OCI-LY1 (cell line): Measurements from ENCODE around the gene FAM222B.
"Not testable (repeated sequence)": the region's sequence is repeated elsewhere in the genome, so short reads cannot be mapped to it uniquely, and the experiment has no call there.

ENCODE experiments used
- H2AFZ ChIP-seq: fragments of 200-600 bp; sonication (generic), shearing (Covaris generic); 2 replicates; pipeline ENCODE4 v1.6.0; 2014; ENCODE audit warnings: antibody characterized with exemption, mild to moderate bottlenecking, low read length
- H3F3A ChIP-seq: fragments of 200-600 bp; sonication (generic), shearing (Covaris generic); 2 replicates; pipeline ENCODE4 v1.6.0; 2014; ENCODE audit warnings: mild to moderate bottlenecking, antibody characterized with exemption, low read length, moderate library complexity; ENCODE audit not compliant: insufficient read depth
- H3K27ac ChIP-seq: fragments of 200-600 bp; sonication (generic); 2 replicates; pipeline ENCODE4 v1.5.1; 2014; ENCODE audit warnings: low read length, mixed run types, mild to moderate bottlenecking, low read depth; ENCODE audit not compliant: poor library complexity, severe bottlenecking
- H3K27me3 ChIP-seq: fragments of 200-600 bp; sonication (generic); 2 replicates; pipeline ENCODE4 v1.6.0; 2014; ENCODE audit warnings: antibody characterized with exemption, mild to moderate bottlenecking, low read length, moderate library complexity; ENCODE audit not compliant: insufficient read depth
- H3K36me3 ChIP-seq: fragments of 200-600 bp; sonication (generic); 2 replicates; pipeline ENCODE4 v1.6.1; 2014; ENCODE audit warnings: mild to moderate bottlenecking, antibody characterized with exemption, low read length, moderate library complexity, mixed read lengths; ENCODE audit not compliant: insufficient read depth
- H3K4me1 ChIP-seq: fragments of 200-600 bp; sonication (generic); 2 replicates; pipeline ENCODE4 v1.5.1; 2014; ENCODE audit warnings: mild to moderate bottlenecking, low read length, moderate library complexity; ENCODE audit not compliant: insufficient read depth, severe bottlenecking
- H3K4me2 ChIP-seq: fragments of 200-600 bp; sonication (generic), shearing (Covaris generic); 2 replicates; pipeline ENCODE4 v1.6.1; 2014; ENCODE audit warnings: low read length
- H3K4me3 ChIP-seq: fragments of 200-600 bp; sonication (generic); 2 replicates; pipeline ENCODE4 v1.5.1; 2014; ENCODE audit warnings: low read length, low read depth, mild to moderate bottlenecking, mixed read lengths; ENCODE audit not compliant: poor library complexity, severe bottlenecking
- H3K79me2 ChIP-seq: fragments of 200-600 bp; shearing (Covaris generic); 2 replicates; pipeline ENCODE4 v1.6.1; 2016; ENCODE audit warnings: mixed run types, low read length, mixed read lengths; ENCODE audit not compliant: insufficient read depth
- H3K9ac ChIP-seq: fragments of 200-600 bp; sonication (generic), shearing (Covaris generic); 2 replicates; pipeline ENCODE4 v1.6.1; 2014; ENCODE audit warnings: mild to moderate bottlenecking, low read length, mixed read lengths
- H3K9me2 ChIP-seq: fragments of 200-600 bp; sonication (generic), shearing (Covaris generic); 2 replicates; pipeline ENCODE4 v1.6.1; 2014; ENCODE audit warnings: low read depth, mild to moderate bottlenecking, low read length, mixed read lengths
- H3K9me3 ChIP-seq: fragments of 200-600 bp; shearing (Covaris generic); 2 replicates; pipeline ENCODE4 v1.6.1; 2014; ENCODE audit warnings: low read length, mixed read lengths
- H4K20me1 ChIP-seq: fragments of 200-600 bp; sonication (generic), shearing (Covaris generic); 2 replicates; pipeline ENCODE4 v1.6.0; 2016; ENCODE audit warnings: mild to moderate bottlenecking, low read length; ENCODE audit not compliant: insufficient read depth
- EZH2 ChIP-seq: fragments of 200-600 bp; sonication (generic), shearing (Covaris generic); IDR thresholded peaks from 2 replicates; pipeline ENCODE4 v1.8.0; 2017; ENCODE audit warnings: borderline replicate concordance, mixed run types, mild to moderate bottlenecking, antibody characterized with exemption, low read length, moderate library complexity, mixed read lengths
- TF ChIP-seq, protein P1 (sequence below): fragments of 200-600 bp; sonication (generic), shearing (Covaris generic); IDR thresholded peaks from 2 replicates; pipeline ENCODE4 v1.5.1; 2017; ENCODE audit warnings: mild to moderate bottlenecking, antibody characterized with exemption, low read length, moderate library complexity, mixed read lengths

FAM222B gene

GRCh38 chr17:28792877-28793661 is 49.5 kb downstream of the FAM222B start:
- Histone ChIP-seq H3F3A (no peaks in the 10 kb centered on the region), H3K9me3 (no peaks in the 10 kb centered on the region), H3K9me2 (no peaks in the 10 kb centered on the region), H3K4me3 (no peak overlapping the region), H3K4me1 (no peaks in the 10 kb centered on the region), H4K20me1 (no peaks in the 10 kb centered on the region), H3K36me3 (peaks cover 9% of the 10 kb centered on the region; the same call in 1 of the 2 replicates), H3K27ac (no peak overlapping the region), H2AFZ (no peak overlapping the region), H3K79me2 (peaks cover 35% of the 10 kb centered on the region), H3K4me2 (no peak overlapping the region), H3K9ac (no peak overlapping the region), H3K27me3 (no peaks in the 10 kb centered on the region)
- TF ChIP-seq EZH2, result no peak
- TF ChIP-seq, protein P1, sequence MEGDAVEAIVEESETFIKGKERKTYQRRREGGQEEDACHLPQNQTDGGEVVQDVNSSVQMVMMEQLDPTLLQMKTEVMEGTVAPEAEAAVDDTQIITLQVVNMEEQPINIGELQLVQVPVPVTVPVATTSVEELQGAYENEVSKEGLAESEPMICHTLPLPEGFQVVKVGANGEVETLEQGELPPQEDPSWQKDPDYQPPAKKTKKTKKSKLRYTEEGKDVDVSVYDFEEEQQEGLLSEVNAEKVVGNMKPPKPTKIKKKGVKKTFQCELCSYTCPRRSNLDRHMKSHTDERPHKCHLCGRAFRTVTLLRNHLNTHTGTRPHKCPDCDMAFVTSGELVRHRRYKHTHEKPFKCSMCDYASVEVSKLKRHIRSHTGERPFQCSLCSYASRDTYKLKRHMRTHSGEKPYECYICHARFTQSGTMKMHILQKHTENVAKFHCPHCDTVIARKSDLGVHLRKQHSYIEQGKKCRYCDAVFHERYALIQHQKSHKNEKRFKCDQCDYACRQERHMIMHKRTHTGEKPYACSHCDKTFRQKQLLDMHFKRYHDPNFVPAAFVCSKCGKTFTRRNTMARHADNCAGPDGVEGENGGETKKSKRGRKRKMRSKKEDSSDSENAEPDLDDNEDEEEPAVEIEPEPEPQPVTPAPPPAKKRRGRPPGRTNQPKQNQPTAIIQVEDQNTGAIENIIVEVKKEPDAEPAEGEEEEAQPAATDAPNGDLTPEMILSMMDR, result no peak

- Histone ChIP-seq H3K27me3 (no peaks in the 10 kb centered on the region), H3K9ac (no peak overlapping the region), H3K36me3 (peaks cover 10% of the 10 kb centered on the region; the same call in 1 of the 2 replicates), H2AFZ (no peak overlapping the region), H3K4me3 (no peak overlapping the region), H3K4me1 (no peaks in the 10 kb centered on the region), H3K4me2 (no peak overlapping the region), H3K9me3 (no peaks in the 10 kb centered on the region), H3K79me2 (peaks cover 21% of the 10 kb centered on the region), H4K20me1 (no peaks in the 10 kb centered on the region), H3K27ac (no peak overlapping the region), H3F3A (no peaks in the 10 kb centered on the region), H3K9me2 (no peaks in the 10 kb centered on the region)
- TF ChIP-seq, protein P1, result no peak
- TF ChIP-seq EZH2, result no peak
Observed at GRCh38 chr17:28788100-28788499, 54.5 kb downstream of the FAM222B start.

- Histone ChIP-seq H3K27me3 (no peaks in the 10 kb centered on the region), H3K4me3 (no peak overlapping the region), H3K27ac (no peak overlapping the region), H3F3A (no peaks in the 10 kb centered on the region), H3K36me3 (peaks cover 12% of the 10 kb centered on the region), H3K9me3 (no peaks in the 10 kb centered on the region), H3K9me2 (no peaks in the 10 kb centered on the region), H3K9ac (no peak overlapping the region), H3K4me1 (no peaks in the 10 kb centered on the region), H3K4me2 (no peak overlapping the region), H4K20me1 (no peaks in the 10 kb centered on the region), H3K79me2 (peaks cover 16% of the 10 kb centered on the region), H2AFZ (no peak overlapping the region)
- no peak for TF ChIP-seq EZH2
- TF ChIP-seq, protein P1, result no peak
Observed at GRCh38 chr17:28783161-28783560, 59.4 kb downstream of the FAM222B start.

GRCh38 chr17:28779601-28780000 is 63.0 kb downstream of the FAM222B start:
- H3K9me3 ChIP-seq, H3K4me1 ChIP-seq, H3K4me3 ChIP-seq, H3K4me2 ChIP-seq, H3K9ac ChIP-seq, H3F3A ChIP-seq, H3K27me3 ChIP-seq, H2AFZ ChIP-seq, H4K20me1 ChIP-seq, H3K27ac ChIP-seq, H3K9me2 ChIP-seq: not testable (repeated sequence)
- peaks cover 10% of the 10 kb centered on the region for H3K36me3 ChIP-seq
- peaks cover 28% of the 10 kb centered on the region for H3K79me2 ChIP-seq
